GM19099 (cell line): ENCODE results near the gene SLC16A8.

Source experiments
- POLR2A ChIP-seq: IDR thresholded peaks from 3 replicates; pipeline ENCODE4 v1.6.1; 2011; ENCODE audit warnings: low read depth; ENCODE audit not compliant: insufficient read length; ENCODE audit errors: extremely low read depth

SLC16A8 gene

DNA sequence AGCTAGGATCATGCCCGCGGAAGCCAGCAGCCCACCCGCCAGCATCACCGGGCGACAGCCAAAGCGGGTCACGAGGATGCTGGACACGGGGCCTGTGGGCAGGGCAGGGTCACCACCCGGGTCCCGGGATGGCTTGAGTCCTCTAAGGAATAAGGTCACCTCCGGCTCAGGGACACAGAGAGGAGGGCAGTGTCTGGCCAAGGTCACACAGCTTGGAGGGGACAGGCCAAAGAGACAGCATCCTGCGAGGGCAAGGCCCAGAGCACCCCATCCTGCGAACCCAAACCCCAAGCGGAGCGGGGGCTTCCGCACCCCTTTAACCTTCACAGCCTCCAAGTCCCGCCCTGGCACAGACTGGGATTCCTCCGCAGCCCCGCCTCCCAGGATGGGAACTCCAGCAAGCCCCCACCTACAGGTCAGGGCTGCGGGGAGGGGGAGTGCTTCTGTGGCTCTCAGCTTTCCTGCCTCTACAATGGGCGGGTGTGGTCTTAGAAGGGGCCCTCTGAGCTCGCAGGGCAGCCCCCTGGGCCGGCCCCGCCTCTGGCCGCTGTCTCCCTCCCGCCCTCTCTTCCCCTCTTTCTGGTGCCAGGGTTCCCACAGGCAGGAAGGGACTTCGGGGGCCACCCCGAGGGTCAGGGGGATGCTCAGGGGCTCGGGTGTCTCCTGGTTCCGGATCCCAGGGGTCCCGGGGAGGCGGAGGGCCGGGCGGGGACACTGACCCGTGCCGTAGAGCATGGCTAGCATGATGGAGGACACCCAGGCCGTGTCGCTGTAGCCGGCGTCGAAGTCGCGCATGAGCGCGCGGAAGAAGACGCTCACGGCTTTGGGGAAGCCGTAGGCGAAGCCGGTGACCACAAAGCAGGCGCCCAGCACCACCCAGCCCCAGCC lies 1.8 kb downstream of the SLC16A8 start:
- no peak for TF ChIP-seq POLR2A

DNA sequence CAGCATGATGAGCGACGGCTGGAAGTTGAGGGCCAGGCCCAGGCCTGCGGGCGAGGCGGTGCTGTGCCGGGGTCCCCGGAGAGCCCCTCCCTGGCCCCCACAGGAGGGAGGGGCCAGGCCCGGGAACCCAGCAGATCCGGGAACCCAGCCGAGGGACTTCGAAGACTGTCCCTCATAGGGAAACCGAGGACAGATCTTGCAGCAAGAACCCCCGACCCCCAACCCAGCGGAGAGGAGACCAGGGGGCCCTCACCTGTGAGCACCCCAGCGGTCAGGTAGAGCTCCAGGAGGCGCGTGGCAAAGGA lies 2.4 kb downstream of the SLC16A8 start:
- no peak for TF ChIP-seq POLR2A

GRCh38 chr22:38080850-38081635 lies 2.9 kb downstream of the SLC16A8 start:
- TF ChIP-seq POLR2A: no peak

GRCh38 chr22:38080474-38080849 lies 3.5 kb downstream of the SLC16A8 start:
- TF ChIP-seq POLR2A: no peak

- TF ChIP-seq POLR2A: no peak
Observed at GRCh38 chr22:38079804-38080203, 4.2 kb downstream of the SLC16A8 start.

- TF ChIP-seq POLR2A: no peak
Observed at GRCh38 chr22:38078046-38078840, 5.7 kb downstream of the SLC16A8 start.

GRCh38 chr22:38077595-38077994 lies 6.4 kb downstream of the SLC16A8 start:
- TF ChIP-seq POLR2A: no peak

- TF ChIP-seq POLR2A: no peak
Observed at GRCh38 chr22:38077096-38077495, 6.9 kb downstream of the SLC16A8 start.

DNA sequence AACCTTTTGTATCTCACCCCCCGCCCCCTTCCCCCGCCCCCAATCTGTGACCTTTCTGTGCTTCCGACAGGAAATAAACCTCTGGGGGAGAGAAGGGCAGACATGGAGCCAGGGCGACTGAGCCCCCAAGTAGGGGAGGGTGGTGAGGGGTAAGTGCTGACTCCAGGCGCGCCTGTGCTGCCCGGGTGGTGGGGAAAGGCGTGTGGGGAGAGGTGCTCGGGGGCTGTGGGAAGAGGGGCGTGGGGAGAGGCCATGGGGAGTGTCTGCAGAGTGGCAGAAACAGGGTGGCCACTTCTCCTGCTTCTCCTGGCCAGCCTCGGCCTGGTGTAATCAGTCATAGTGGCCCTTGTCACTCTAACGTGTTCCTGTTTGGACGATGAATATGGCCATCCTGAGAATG lies 8.0 kb downstream of the SLC16A8 start:
- no peak for TF ChIP-seq POLR2A

- TF ChIP-seq POLR2A: no peak
Observed at GRCh38 chr22:38075105-38075825, 8.7 kb downstream of the SLC16A8 start.

DNA sequence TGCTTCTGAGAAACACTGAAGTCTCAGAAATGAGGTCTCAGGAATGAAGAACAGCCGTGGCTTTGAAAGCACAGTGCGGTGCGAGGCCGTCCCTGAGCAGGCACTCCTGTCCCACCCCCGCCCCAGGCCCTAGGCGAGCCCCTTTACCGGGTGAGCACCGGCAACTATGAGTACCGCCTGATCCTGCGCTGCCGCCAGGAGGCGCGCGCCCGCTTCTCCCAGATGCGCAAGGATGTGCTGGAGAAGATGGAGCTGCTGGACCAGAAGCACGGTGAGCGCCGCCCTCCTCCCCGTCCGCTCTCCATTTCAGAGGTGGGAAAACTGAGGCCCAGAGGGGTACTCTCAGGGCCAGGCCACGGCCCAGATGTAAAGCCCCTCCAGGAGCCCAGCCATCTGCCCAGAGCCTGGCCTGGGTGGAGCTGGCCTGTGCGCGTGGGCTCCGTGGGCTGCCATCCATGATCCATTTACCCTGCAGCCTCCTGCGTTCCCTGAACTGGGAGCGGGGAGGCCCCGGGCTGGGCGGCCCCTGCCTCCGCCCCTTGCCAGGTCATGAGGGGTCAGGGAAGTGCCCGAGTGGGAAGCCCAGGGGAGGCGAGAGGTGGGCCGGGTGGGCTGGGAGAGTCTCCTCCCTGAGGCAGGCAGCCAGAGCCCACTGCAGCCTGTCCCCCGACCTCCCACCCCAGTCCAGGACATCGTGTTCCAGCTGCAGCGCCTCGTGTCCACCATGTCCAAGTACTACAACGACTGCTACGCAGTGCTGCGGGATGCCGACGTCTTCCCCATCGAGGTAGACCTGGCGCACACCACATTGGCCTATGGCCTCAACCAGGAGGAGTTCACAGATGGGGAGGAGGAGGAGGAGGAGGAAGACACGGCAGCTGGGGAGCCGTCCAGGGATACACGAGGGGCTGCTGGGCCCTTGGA lies 9.5 kb downstream of the SLC16A8 start:
- no peak for TF ChIP-seq POLR2A

GRCh38 chr22:38073150-38074130 lies 10.5 kb downstream of the SLC16A8 start:
- TF ChIP-seq POLR2A: no peak
